Measurements from ENCODE around the gene HOXA11.

Gene HOXA11

DNA sequence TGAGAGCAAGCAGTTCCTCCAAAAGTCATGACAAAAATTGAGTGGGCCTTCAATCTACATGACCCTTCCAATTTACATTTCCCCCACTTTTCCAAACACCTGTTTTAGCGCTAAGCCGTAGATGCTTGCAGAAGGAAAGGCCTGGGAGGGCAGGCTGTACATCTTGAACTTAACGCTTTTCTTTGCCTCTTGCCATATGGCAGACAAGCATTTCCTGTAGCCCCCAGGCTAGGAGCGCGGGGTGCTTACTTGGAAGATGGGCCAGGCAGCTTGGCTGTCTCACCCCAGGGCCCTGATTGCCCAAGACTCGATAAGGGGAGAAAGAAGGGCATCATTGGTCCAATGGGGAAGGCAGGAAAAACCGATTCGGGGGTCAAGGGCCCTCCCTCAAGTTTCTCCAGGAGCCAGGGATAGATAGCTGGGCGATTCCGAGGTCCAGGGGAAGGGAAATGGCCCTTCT lies 12.7 kb downstream of the HOXA11 start:
- in situ Hi-C loops (cut with MboI; ENCODE audit: low sequenced_read_pairs) = loop anchor here (25.0 kb wide), 1 partner anchor 810 kb away; no protein-coding TSS in a partner anchor

DNA sequence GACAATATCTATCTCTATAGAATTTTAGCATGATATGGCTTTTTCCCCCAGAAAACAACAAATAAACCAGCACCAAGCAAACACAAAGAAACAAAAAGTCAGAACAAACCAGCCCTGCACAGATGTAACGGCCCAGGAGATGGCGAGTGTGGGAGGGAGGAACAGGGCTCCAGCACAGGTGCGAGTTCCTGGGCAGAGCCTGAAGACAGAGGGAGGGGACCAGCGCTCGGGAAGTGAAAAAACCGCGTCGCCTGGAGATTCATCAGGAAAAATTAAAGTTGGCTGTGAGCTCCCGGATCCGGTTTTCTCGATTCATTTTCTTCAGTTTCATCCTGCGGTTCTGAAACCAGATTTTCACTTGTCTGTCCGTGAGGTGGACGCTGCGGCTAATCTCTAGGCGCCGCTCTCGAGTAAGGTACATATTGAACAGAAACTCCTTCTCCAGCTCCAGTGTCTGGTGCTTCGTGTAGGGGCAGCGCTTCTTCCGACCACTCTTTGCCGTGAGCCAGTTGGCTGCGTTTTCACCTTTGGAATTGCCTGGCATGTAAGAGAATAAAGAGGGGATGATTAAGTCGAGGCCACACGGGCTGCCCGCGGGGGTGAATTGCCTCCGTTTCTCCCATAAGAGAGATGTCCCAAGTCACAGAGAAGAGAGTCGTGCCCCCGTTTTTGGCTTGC lies 13.3 kb downstream of the HOXA11 start:
- in situ Hi-C loops (cut with MboI; ENCODE audit: low sequenced_read_pairs) = loop anchor here (25.0 kb wide), 1 partner anchor 809 kb away; no protein-coding TSS in a partner anchor

DNA sequence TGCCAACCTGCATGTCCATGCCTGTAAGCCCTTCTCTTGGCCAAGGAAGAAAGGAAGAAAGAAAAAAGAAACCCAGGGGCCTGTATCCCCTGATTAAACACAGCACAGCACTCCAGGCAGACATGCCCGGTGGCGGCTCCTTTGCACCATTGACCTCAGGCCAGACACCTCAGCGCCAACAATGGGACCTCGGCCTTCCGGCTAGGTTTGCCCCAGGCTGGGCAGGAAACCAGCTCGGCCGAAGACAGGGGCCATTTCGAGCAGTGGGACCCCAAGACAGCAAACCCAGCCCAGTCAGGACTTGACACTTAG lies 13.8 kb downstream of the HOXA11 start:
- in situ Hi-C loops (cut with MboI; ENCODE audit: low sequenced_read_pairs) = loop anchor here (25.0 kb wide), 1 partner anchor 809 kb away; no protein-coding TSS in a partner anchor

DNA sequence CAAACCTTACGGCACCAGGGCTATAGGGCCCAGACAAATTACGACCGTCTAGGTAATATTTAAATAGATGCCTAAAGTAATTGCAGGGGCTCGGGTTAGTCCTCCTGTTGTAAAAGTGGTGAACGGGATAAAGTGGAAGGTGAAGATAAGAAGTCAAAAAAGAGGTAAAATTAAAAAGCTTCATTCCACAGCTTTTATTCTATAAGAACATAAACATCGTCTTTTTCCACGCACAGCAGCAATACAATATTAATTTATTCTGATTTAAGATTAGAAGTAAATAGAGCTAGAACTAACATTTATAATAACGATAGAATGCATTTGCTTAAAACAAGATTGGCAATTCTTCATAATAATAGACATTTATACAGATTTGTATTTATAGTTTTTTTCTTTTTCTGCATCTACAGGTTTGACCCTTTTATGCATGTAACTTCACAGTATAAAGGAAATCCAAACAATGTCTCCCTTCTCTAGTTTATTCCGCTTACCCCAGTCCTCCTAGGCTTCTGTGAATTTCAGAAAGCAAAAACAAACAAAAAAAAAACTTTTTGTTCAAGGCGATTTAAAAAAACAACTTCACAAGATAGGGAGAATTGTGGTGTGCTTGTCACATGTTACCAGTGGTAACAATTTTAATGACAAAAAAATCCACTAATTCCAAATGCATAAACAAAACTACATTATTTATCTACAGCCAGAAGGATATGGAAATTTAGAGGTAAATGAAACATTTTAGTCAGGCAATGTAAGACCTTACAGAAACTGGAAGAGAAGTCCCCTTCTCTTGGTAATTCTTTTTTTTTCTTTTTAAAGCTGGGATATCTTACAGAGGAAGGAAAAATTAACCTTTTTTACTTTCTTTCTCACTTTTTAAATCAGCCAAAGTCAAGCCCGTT lies 14.4 kb downstream of the HOXA11 start:
- in situ Hi-C loops (cut with MboI; ENCODE audit: low sequenced_read_pairs) = loop anchor here (25.0 kb wide), 1 partner anchor 808 kb away; no protein-coding TSS in a partner anchor

DNA sequence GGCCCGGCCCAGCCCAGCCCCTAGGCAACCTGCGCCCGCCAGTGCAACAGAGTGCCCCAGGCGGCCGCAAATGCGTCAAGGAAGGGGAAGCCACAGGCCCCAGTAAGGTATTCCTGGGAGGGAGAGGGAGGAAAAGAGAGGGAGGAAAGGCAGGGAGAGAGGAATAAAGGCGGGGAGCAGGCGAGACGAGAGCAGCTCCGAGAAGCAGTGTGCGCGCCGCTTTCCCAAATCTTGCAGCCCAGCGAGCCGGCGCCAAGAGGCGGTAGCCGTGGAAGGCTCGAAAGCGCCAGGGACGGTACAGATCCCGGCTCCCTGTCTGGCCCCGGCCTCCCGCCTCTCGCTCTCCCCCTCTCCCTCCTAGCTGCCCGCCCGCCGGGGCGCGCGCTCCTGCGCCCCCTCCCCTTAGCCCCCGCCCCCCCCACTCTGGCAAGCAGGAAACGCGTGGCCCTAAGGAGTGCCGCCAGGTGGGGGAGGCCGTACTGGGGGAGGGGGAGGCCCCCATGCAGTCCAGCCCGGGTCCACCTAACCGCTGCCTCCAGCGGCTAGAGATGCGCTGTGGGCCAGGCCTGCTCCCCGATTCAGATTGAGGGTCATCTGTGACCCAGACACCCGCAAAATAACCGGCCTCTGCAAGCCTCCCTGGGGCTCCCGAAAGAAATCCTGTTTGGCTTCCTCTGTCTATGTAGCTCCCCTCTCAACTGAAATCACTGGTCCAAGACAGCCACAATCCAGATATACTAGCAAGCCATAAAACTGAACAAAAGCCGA lies 15.2 kb downstream of the HOXA11 start:
- in situ Hi-C loops (cut with MboI; ENCODE audit: low sequenced_read_pairs) = loop anchor here (25.0 kb wide), 1 partner anchor 808 kb away; no protein-coding TSS in a partner anchor

DNA sequence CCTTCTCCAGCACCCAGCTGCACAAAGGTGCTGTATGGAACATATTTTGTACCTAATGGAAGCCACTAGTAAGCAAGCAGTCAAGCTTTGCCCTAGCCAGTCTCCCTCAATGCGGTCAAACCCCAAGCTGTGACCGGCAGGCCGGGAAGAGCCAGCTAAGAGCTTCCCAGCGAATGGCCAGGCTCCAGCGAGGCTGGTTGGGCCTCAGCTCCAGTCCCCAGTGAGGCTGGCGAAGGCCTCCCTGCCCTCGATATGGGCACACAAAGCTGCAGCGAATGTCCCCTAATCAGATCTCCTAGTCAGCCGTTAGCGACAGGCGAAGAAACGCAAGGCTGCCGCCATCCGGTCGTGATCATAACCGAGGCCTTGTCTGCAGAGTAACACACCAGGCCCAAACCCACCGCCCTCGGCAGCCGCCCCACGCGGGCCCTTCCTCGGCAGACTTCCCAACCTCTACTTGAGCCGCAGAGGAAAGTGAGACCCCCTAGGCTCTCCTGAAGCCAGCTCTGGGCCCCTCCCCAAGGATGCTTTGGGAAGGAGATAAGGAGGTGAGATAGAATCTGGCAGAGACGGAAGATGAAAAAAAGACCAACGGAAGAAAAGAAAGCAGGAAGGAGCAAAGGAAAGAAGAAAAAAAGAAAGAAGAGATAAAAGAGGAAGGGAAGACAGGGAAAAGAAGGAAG lies 16.6 kb downstream of the HOXA11 start:
- in situ Hi-C loops (cut with MboI; ENCODE audit: low sequenced_read_pairs) = loop anchor here (25.0 kb wide), 1 partner anchor 806 kb away; no protein-coding TSS in a partner anchor

DNA sequence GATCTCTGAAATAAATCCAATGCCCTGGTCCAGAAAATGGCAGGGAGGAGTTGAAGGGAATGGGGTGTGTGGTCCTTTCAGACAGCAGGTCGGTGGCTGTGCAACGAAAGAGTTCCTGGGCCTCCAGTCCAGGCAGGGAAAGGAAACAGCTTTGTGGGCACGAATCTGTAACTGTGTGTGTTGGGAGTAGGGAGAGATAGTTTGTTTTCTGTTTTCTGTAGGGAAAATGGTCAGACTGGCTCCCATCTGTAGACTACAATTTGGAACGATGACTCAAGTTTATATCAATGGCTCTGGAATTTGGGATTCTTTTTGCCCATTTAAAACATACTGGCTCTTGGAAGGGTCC lies 17.1 kb downstream of the HOXA11 start:
- in situ Hi-C loops (cut with MboI; ENCODE audit: low sequenced_read_pairs) = loop anchor here (25.0 kb wide), 1 partner anchor 806 kb away; no protein-coding TSS in a partner anchor

DNA sequence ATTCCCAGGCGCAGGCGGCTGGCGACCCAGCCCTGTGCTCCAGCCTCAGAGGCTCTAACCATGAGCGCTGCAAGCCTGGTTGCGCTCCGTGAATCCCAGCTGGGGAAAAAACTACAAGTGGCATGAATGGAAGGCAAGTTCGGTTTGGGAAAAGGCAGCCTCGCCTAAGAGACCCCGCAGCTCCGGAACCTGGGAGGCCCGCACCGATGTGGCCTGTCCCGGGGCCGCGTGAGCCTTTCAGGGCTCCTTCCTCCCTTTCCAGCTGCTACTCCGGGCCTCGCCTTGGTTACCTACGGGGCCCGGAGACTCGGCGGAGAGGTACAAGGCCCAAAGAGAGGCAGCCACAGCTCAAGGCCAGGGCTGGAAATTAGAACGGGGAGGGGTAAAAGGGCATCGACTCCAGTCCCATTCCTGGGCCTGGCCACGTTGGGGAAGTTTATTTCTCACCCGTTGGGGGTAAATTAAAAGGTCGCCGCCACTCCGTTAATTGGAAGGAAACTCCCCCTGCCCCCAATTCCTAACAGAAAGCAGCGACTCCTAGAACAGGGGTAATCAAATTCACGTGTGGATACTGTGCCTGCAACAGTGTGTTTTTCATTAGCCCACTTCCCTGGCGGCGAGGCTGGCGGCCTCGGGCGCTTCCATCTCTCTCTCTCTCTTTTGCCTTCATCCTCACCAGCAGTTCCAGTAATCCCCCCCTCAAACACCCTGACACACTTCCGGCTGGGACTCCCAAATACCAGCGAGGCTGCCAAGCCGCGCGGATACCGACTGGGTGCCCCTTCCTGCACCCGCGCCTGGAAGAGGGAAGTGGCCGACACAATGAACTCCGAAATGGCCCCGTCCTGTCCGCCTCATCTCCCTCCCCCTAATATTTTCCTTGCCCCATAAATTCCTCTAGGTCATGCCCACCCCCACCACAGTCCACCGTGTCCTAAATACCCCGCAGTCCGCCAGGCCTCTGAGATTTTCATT lies 18.2 kb downstream of the HOXA11 start:
- in situ Hi-C loops (cut with MboI; ENCODE audit: low sequenced_read_pairs) = loop anchor here (25.0 kb wide), 1 partner anchor 805 kb away; no protein-coding TSS in a partner anchor

DNA sequence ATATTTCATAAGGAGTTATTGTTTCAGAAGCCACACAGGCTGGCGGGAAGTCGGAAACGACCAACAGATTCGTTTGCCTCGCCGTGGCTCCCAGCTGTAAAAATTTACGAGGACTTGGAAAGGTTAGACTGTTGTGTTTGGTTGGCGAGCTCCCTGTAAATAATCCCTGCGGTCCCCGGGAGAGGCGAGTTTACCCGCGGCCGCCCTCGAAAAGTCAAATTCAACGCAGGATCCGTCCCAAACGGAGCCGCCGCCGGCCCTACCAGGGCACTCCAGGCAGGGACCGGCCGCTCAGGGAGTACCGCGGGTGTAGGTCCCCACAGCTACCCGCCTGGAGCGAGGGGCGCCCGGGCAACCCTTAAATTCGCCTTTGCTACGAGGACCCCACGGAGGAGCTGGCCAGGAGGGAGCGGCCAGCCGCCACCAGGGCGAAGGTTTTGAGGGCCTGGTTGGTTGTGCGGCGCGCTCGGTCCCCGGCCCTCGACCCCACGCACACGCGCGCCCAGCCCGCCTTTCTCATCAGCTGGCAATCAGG lies 19.0 kb downstream of the HOXA11 start:
- in situ Hi-C loops (cut with MboI; ENCODE audit: low sequenced_read_pairs) = loop anchor here (25.0 kb wide), 1 partner anchor 804 kb away; no protein-coding TSS in a partner anchor

DNA sequence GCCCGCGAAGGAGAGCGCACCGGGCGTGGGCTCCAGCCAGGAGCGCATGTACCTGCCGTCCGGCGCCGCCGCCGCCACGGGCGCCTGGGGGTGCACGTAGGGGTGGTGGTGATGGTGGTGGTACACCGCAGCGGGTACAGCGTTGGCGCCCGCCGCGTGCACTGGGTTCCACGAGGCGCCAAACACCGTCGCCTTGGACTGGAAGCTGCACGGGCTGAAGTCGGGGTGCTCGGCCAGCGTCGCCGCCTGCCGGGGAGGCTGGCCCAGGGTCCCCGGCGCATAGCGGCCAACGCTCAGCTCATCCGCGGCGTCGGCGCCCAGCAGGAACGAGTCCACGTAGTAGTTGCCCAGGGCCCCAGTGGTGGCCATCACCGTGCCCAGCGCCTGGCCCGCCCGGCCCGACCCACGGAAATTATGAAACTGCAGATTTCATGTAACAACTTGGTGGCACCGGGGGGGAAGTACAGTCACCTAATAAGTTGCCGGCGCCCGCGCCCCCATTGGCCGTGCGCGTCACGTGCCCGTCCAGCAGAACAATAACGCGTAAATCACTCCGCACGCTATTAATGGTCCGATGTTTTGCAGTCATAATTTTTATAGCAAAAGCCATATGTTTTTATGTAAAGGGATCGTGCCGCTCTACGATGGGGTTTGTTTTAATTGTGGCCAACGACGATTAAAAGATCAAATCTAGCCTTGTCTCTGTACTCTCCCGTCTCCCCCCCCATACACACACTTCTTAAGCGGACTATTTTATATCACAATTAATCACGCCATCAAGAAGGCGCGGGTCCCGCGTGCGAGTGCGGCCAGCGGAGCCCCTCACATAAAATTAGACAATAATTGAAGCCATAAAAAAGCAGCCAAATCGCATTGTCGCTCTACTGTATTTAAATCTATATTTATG lies 19.7 kb downstream of the HOXA11 start, which contains the start of gene HOXA9:
Gene HOXA9, minus strand, starts transcription at position 449 of the 907 bp plus-strand sequence. Its CDS starts 80 bp downstream, at position 369.
- in situ Hi-C loops (cut with MboI; ENCODE audit: low sequenced_read_pairs) = loop anchor here (25.0 kb wide), 1 partner anchor 803 kb away; no protein-coding TSS in a partner anchor

DNA sequence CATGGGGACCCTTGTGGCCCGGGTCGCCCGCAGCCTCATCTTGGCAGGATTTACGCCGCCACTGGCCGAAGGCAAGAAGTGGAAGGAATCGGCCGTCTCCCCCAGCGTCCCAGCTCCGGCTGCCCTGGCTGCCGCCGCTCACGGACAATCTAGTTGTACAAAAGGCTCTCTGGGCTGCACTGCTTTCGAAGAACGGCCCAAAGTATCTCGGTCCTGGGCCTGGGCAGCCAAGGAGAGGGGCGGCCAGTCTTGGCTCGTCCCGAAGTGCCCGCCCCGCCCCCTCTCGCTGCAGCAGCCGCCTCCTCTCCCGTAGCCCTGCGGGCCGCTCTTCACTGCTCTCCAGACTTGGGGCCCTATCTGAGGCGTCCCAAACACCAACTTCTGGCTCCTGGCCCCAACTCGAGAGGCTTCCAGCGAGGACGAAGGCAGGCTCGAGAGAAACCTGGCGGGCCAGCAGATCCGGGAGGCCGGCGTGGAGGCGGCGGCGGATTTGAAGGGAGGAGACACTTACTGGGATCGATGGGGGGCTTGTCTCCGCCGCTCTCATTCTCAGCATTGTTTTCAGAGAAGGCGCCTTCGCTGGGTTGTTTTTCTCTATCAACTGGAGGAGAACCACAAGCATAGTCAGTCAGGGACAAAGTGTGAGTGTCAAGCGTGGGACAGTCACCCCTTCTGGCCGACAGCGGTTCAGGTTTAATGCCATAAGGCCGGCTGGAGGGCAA lies 20.5 kb downstream of the HOXA11 start:
- in situ Hi-C loops (cut with MboI; ENCODE audit: low sequenced_read_pairs) = loop anchor here (25.0 kb wide), 1 partner anchor 802 kb away; no protein-coding TSS in a partner anchor

DNA sequence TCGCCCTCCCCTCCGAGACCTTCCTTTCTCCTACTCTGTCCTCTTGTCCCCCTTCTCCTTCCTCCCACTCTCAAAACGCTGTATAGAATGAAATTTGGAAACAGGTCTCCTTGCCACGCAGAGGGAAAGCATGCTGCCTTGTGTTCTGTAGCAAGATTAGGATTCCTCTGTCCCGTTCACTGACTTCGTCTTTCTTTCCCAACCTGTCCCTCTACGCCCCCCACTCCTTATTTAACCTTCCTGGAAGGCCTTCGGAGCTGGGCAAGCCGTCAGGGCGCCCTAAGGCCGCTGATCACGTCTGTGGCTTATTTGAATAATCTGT lies 21.0 kb downstream of the HOXA11 start:
- in situ Hi-C loops (cut with MboI; ENCODE audit: low sequenced_read_pairs) = loop anchor here (25.0 kb wide), 1 partner anchor 802 kb away; no protein-coding TSS in a partner anchor

DNA sequence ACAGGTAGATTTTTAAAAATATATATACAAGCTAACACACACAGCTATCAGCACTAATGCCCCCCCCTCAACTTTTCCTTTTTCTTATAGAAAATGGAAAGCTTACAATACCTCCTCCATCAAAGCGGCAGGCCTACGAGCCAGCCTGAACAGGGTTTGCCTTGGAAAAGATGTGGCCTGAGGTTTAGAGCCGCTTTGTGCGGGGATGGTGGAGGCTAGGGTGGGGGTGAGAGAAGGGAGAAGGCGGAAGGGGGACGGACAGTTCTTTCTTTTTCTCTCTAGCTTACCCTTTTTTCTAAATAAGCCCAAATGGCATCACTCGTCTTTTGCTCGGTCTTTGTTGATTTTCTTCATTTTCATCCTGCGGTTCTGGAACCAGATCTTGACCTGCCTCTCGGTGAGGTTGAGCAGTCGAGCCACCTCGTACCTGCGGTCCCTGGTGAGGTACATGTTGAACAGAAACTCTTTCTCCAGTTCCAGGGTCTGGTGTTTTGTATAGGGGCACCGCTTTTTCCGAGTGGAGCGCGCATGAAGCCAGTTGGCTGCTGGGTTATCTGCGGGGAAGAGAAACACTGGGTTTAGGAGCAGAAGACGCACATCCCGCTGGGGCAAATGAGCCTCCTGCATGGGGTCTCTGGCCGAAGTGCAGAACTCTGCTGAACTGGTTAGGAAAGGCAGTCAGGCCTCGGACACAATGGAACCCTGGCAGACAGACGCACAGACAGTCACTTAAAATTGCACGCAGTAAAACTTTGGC lies 21.6 kb downstream of the HOXA11 start:
- in situ Hi-C loops (cut with MboI; ENCODE audit: low sequenced_read_pairs) = loop anchor here (25.0 kb wide), 1 partner anchor 801 kb away; no protein-coding TSS in a partner anchor

DNA sequence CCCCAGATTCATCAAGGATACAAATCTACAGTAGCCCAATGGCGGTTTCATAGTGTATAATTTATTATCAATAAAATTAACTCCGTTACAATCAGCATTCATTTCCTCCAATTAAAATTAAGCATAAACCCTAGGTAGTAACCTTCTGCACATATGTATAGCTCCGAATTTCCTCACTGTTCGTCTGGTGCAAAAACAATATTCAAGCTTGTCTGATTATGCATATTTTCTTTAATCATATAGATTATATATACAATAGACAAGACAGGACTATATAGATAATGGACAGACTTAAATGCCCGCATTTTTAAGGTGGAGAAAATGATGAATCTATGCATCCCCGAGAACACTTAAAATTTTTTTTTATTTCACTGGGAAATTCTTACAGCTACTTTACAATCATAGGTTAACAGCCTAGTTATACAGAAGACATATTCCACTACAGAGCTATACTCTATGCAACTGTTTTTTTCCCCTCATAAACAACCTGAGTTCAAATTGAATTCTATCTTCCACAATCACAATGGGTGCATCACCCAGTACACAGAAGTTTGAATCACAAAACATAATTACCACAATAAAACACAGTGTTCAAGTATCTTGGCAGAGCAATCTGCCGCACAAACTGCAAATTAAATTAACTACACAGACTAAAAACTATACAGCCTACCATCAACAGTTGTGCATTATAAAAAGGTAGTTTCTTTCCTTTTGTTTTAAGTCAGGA lies 22.3 kb downstream of the HOXA11 start:
- in situ Hi-C loops (cut with MboI; ENCODE audit: low sequenced_read_pairs) = loop anchor here (25.0 kb wide), 1 partner anchor 800 kb away; no protein-coding TSS in a partner anchor
